ENCODE results near the gene GCDH.
"Not testable (repeated sequence)": the region's sequence is repeated elsewhere in the genome, so short reads cannot be mapped to it uniquely, and the experiment has no call there.

The GCDH gene

GRCh38 chr19:12872941-12873890, 17.7 kb upstream of the GCDH start:
- no peak for DNase-seq (ENCODE audit: low spot score)

- no peak for DNase-seq (ENCODE audit: low spot score)
Observed at GRCh38 chr19:12873891-12874745, 16.8 kb upstream of the GCDH start.

- no peak for DNase-seq (ENCODE audit: low spot score)
Observed at GRCh38 chr19:12875086-12875485, 15.9 kb upstream of the GCDH start.

GRCh38 chr19:12880551-12881171, 10.3 kb upstream of the GCDH start:
- DNase-seq (ENCODE audit: low spot score), result peak; percentile 21

- peak; percentile 84 for DNase-seq (ENCODE audit: low spot score)
Observed at GRCh38 chr19:12881172-12881808, 9.7 kb upstream of the GCDH start, which contains the start of gene DNASE2. TSS of gene DNASE2 (minus strand) at chr19:12881449. CDS start at chr19:12881375, 74 bp downstream.

- DNase-seq (ENCODE audit: low spot score), result no peak
Observed at GRCh38 chr19:12882589-12882988, 8.4 kb upstream of the GCDH start.

GRCh38 chr19:12884202-12884601, 6.8 kb upstream of the GCDH start:
- no peak for DNase-seq (ENCODE audit: low spot score)

GRCh38 chr19:12884627-12884925, 6.4 kb upstream of the GCDH start:
- no peak for DNase-seq (ENCODE audit: low spot score)

GRCh38 chr19:12884926-12885748, 5.8 kb upstream of the GCDH start:
- peak; percentile 52 for DNase-seq (ENCODE audit: low spot score)

- DNase-seq (ENCODE audit: low spot score), result no peak
Observed at GRCh38 chr19:12885749-12886650, 5.0 kb upstream of the GCDH start.

- no peak for DNase-seq (ENCODE audit: low spot score)
Observed at GRCh38 chr19:12886651-12886968, 4.3 kb upstream of the GCDH start.

GRCh38 chr19:12886969-12887747, 3.8 kb upstream of the GCDH start, which contains the start of gene KLF1:
TSS of gene KLF1 (minus strand) at chr19:12887201. CDS start at chr19:12887140, 61 bp downstream.
- DNase-seq (ENCODE audit: low spot score), result no peak

GRCh38 chr19:12888006-12888603, 2.9 kb upstream of the GCDH start:
- no peak for DNase-seq (ENCODE audit: low spot score)

GRCh38 chr19:12890299-12890786, 617 bp upstream of the GCDH start:
- DNase-seq (ENCODE audit: low spot score), result not testable (repeated sequence)

- no peak for DNase-seq (ENCODE audit: low spot score)
Observed at GRCh38 chr19:12891553-12892021, 627 bp downstream of the GCDH start.

- no peak for DNase-seq (ENCODE audit: low spot score)
Observed at GRCh38 chr19:12893582-12893981, 2.6 kb downstream of the GCDH start.

- DNase-seq (ENCODE audit: low spot score), result no peak
Observed at GRCh38 chr19:12896460-12896859, 5.5 kb downstream of the GCDH start.

GRCh38 chr19:12899891-12900518, 9.0 kb downstream of the GCDH start:
- DNase-seq (ENCODE audit: low spot score), result no peak
